Measurements from ENCODE around the gene KRTAP10-11. TPM values are rescaled to one million over a fixed set of nuclear protein-coding genes. Genes with fewer than 3 reads are reported as not detected.

Gene KRTAP10-11
- polyA plus RNA-seq, 3 donors: not detected

DNA sequence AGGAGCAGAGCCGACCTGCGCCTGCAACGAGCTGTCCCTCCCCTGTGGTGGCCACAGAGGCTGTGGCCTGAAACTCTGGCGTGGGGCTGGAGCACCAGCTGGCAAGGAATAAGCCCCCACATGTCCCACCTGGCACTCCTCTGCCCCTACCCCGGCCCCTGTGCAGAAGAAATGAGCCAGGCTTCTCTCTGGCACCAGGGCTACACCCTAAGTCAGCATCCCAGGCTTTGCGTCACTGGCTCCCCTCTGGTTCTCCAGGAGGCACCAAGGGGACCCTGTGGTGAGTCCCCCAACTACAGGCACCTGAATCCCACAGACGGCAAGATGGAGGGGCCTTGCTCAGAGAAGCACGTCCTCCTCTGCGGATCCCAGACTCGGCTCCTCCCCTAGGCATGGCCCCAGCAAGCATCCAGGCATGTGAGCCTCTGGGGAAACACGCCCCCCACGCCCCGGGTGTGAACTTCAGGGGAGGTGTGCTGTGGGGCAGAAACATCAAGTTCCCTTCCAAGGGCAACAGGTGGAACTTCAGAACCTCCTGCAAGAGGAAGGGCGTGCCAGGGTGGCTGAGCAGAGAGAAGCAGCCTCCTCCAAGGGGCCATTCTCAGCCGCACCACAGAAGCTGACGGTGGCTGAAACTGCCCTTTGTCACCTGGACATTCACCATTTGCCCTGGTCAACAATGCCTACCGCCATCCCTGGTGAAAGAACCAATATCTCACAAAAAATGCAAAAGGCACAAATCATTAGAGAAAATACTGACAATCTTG, 42.9 kb upstream of the KRTAP10-11 start:
- no peaks in the 10 kb centered on the region for H3K36me3 Mint-ChIP-seq
- H4K20me1 ChIP-seq (ENCODE audit: insufficient read depth, low read length): no peaks in the 10 kb centered on the region
- DNase-seq: no peak
- no peak overlapping the region for H3K27ac Mint-ChIP-seq
- H3K9me3 Mint-ChIP-seq: peaks cover 3 to 17% (median 9%) of the 10 kb centered on the region in 7 donors
- H3K4me1 ChIP-seq (ENCODE audit: control insufficient read depth in 1 of 2, insufficient read depth in 2 of 2, low read length in 2 of 2): no peaks in the 10 kb centered on the region
- H3K27me3 ChIP-seq (ENCODE audit: control insufficient read depth in 2 of 2, insufficient read depth in 2 of 2, low read length in 2 of 2): no peaks in the 10 kb centered on the region
- no peak overlapping the region for H3K9ac ChIP-seq (ENCODE audit: insufficient read depth, low read length, poor library complexity, severe bottlenecking)
- TF ChIP-seq CTCF (IDR thresholded peaks at IDR 0.05): no peak
- no peak overlapping the region for H3K4me2 ChIP-seq (replicated peaks; ENCODE audit: extremely low read depth, low read length, poor library complexity, severe bottlenecking)
- intact Hi-C loops (cut with micrococcal nuclease): no loop called here
- H3K4me1 Mint-ChIP-seq: no peaks in the 10 kb centered on the region
- no peak overlapping the region for H3K27ac ChIP-seq (ENCODE audit: low read depth in 1 of 2, low read length in 2 of 2)
- no peak overlapping the region for H3K4me3 Mint-ChIP-seq
- H3K36me3 ChIP-seq (replicated peaks in 1 of 2; ENCODE audit: control insufficient read depth in 1 of 2, insufficient read depth in 2 of 2, low read length in 2 of 2): no peaks in the 10 kb centered on the region
- no peaks in the 10 kb centered on the region for H3K79me2 ChIP-seq (ENCODE audit: insufficient read depth, low read length)
- peaks cover 0 to 3% of the 10 kb centered on the region in 2 donors for H3K9me3 ChIP-seq (replicated peaks in 1 of 2; ENCODE audit: control insufficient read depth in 1 of 2, insufficient read depth in 1 of 2, low read length in 2 of 2)
- H3K4me3 ChIP-seq (replicated peaks in 1 of 3; ENCODE audit: low read depth in 2 of 3, low read length in 3 of 3): no peak overlapping the region
- WGBS (ENCODE audit: insufficient coverage): 80% methylated on average over 11 of the region's 17 CpGs
- peaks cover 2 to 6% (median 5%) of the 10 kb centered on the region in 3 donors for H3K27me3 Mint-ChIP-seq (ENCODE audit: low read depth in 3 of 3)
- no peak overlapping the region for H2AFZ ChIP-seq (ENCODE audit: insufficient read depth, low read depth, low read length, poor library complexity, severe bottlenecking)

- Mint-ChIP-seq H3K36me3 (no peaks in the 10 kb centered on the region), H3K27ac (no peak overlapping the region), H3K4me3 (no peak overlapping the region), H3K9me3 (peaks cover 4 to 17% (median 10%) of the 10 kb centered on the region in 7 donors), H3K27me3 (ENCODE audit: low read depth in 3 of 3) (peaks cover 2 to 6% (median 5%) of the 10 kb centered on the region in 3 donors), H3K4me1 (no peaks in the 10 kb centered on the region)
- Histone ChIP-seq H3K9me3 (replicated peaks in 1 of 2; ENCODE audit: control insufficient read depth in 1 of 2, insufficient read depth in 1 of 2, low read length in 2 of 2) (peaks cover 0 to 3% of the 10 kb centered on the region in 2 donors), H3K9ac (ENCODE audit: insufficient read depth, low read length, poor library complexity, severe bottlenecking) (no peak overlapping the region), H3K4me2 (replicated peaks; ENCODE audit: extremely low read depth, low read length, poor library complexity, severe bottlenecking) (no peak overlapping the region), H3K4me1 (ENCODE audit: control insufficient read depth in 1 of 2, insufficient read depth in 2 of 2, low read length in 2 of 2) (no peaks in the 10 kb centered on the region), H3K27ac (ENCODE audit: low read depth in 1 of 2, low read length in 2 of 2) (no peak overlapping the region), H3K79me2 (ENCODE audit: insufficient read depth, low read length) (no peaks in the 10 kb centered on the region), H3K36me3 (replicated peaks in 1 of 2; ENCODE audit: control insufficient read depth in 1 of 2, insufficient read depth in 2 of 2, low read length in 2 of 2) (no peaks in the 10 kb centered on the region), H3K4me3 (replicated peaks in 1 of 3; ENCODE audit: low read depth in 2 of 3, low read length in 3 of 3) (no peak overlapping the region), H2AFZ (ENCODE audit: insufficient read depth, low read depth, low read length, poor library complexity, severe bottlenecking) (no peak overlapping the region), H3K27me3 (ENCODE audit: control insufficient read depth in 2 of 2, insufficient read depth in 2 of 2, low read length in 2 of 2) (no peaks in the 10 kb centered on the region), H4K20me1 (ENCODE audit: insufficient read depth, low read length) (no peaks in the 10 kb centered on the region)
- no peak for TF ChIP-seq CTCF (IDR thresholded peaks at IDR 0.05)
- intact Hi-C loops (cut with micrococcal nuclease): no loop called here
- DNase-seq: no peak
- WGBS (ENCODE audit: insufficient coverage): 84% methylated on average over 5 of the region's 8 CpGs
These were observed 42.3 kb upstream of the KRTAP10-11 start for GRCh38 chr21:44603911-44604310.
